B cell (primary cell): ENCODE measurements around the gene COG6. TPM values are rescaled to one million over a fixed set of nuclear protein-coding genes. Genes with fewer than 3 reads are reported as not detected.

ENCODE experiments used
- ATAC-seq: fragments of 200-7000 bp; cut with Tn5 transposase; one replicate; pipeline ENCODE4 v1.10.0; 2021; ENCODE audit warnings: low read depth, mild to moderate bottlenecking, moderate number of reproducible peaks, moderate library complexity
- CTCF ChIA-PET: fragments of 350-600 bp; sonication (Branson Sonifier 250); formaldehyde crosslinking; loops from one replicate; lab custom pipeline; 2021; ENCODE audit warnings: antibody characterized with exemption, inconsistent platforms; lab: Charles Lee
- POLR2A ChIA-PET: fragments of 350-600 bp; sonication (Branson Sonifier 250); formaldehyde crosslinking; loops from one replicate; lab custom pipeline; 2021; ENCODE audit warnings: antibody characterized with exemption; lab: Charles Lee
- DNase-seq: peaks from one replicate; pipeline ENCODE4 v3.0.0; 2013
- H2AFZ ChIP-seq: 2 replicates; pipeline ENCODE4 v1.6.1; 2012; ENCODE audit warnings: mild to moderate bottlenecking, low read depth, low read length; ENCODE audit not compliant: insufficient read depth, poor library complexity, severe bottlenecking
- H3K27ac ChIP-seq, 2 donors: 1 replicate in 1 of 2; 2 replicates in 1 of 2; pipeline ENCODE4 v1.5.1; 2012 to 2013; ENCODE audit warnings: low read length in 2 of 2, mild to moderate bottlenecking in 2 of 2, moderate library complexity in 1 of 2
- H3K27me3 ChIP-seq, 4 experiments: fragments of 200-600 bp in 1 of 4; sonication (generic) in 1 of 4; replicated peaks in 1 of 4; 1 replicate in 2 of 4; 2 replicates in 2 of 4; pipeline versions ENCODE4 v1.6.1 to v1.7.0; 2013 to 2016; ENCODE audit warnings: low read length in 3 of 4, mild to moderate bottlenecking in 2 of 4, mixed read lengths in 1 of 4, moderate library complexity in 1 of 4; ENCODE audit not compliant: insufficient read depth in 4 of 4, control insufficient read depth in 3 of 4; ENCODE audit errors: control extremely low read depth in 1 of 4
- H3K36me3 ChIP-seq, 2 experiments: replicated peaks in 1 of 2; 1 replicate in 1 of 2; 2 replicates in 1 of 2; pipeline versions ENCODE4 v1.6.1 to v1.7.1; 2013; ENCODE audit warnings: low read length in 1 of 2; ENCODE audit not compliant: insufficient read depth in 2 of 2, control insufficient read depth in 1 of 2; ENCODE audit errors: control extremely low read depth in 1 of 2, extremely low read depth in 1 of 2
- H3K4me1 ChIP-seq, 2 donors: fragments of 200-600 bp in 1 of 2; sonication (generic) in 1 of 2; 1 replicate in 1 of 2; 2 replicates in 1 of 2; pipeline versions ENCODE4 v1.5.1 to v1.6.1; 2013 to 2017; ENCODE audit warnings: low read length in 2 of 2; ENCODE audit not compliant: control insufficient read depth in 2 of 2, insufficient read depth in 2 of 2
- H3K4me2 ChIP-seq: replicated peaks from 2 replicates; pipeline ENCODE3; 2012; ENCODE audit warnings: mild to moderate bottlenecking, low read depth, low read length; ENCODE audit not compliant: poor library complexity, severe bottlenecking
- H3K4me3 ChIP-seq, 5 experiments: fragments of 200-600 bp in 1 of 5; sonication (generic) in 1 of 5; 1 replicate in 3 of 5; 2 replicates in 2 of 5; pipeline versions ENCODE4 v1.5.1 to v1.7.0; 2011 to 2016; ENCODE audit warnings: low read length in 4 of 5, mild to moderate bottlenecking in 4 of 5, low read depth in 2 of 5, control low read depth in 1 of 5, moderate library complexity in 1 of 5; ENCODE audit not compliant: insufficient read depth in 1 of 5; ENCODE audit errors: control extremely low read depth in 1 of 5, extremely low read depth in 1 of 5
- H3K79me2 ChIP-seq: fragments of 200-600 bp; sonication (generic); one replicate; pipeline ENCODE4 v1.6.0; 2016; ENCODE audit warnings: low read length; ENCODE audit not compliant: control insufficient read depth, insufficient read depth
- H3K9ac ChIP-seq: fragments of 200-600 bp; sonication (generic); 2 replicates; pipeline ENCODE4 v1.6.1; 2017; ENCODE audit warnings: mild to moderate bottlenecking, low read length, moderate library complexity
- H3K9me3 ChIP-seq, 3 donors: one replicate each; pipeline versions ENCODE4 v1.6.1 to v1.7.1; 2013; ENCODE audit warnings: low read length in 2 of 3; ENCODE audit not compliant: control insufficient read depth in 2 of 3, insufficient read depth in 1 of 3; ENCODE audit errors: control extremely low read depth in 1 of 3
- H4K20me1 ChIP-seq: 2 replicates; pipeline ENCODE4 v1.6.0; 2012; ENCODE audit warnings: mild to moderate bottlenecking, low read length; ENCODE audit not compliant: insufficient read depth, control insufficient read depth, poor library complexity, severe bottlenecking
- H3K27ac Mint-ChIP-seq: one replicate; pipeline ENCODE4 v1.8.0; 2021; ENCODE audit warnings: mixed read lengths
- H3K27me3 Mint-ChIP-seq: one replicate; pipeline ENCODE4 v1.8.0; 2021; ENCODE audit warnings: mixed read lengths
- H3K4me1 Mint-ChIP-seq: one replicate; pipeline ENCODE4 v1.8.0; 2021; ENCODE audit warnings: mixed read lengths
- H3K4me3 Mint-ChIP-seq: one replicate; pipeline ENCODE4 v1.8.0; 2021; ENCODE audit warnings: mixed read lengths
- H3K9me3 Mint-ChIP-seq: one replicate; pipeline ENCODE4 v1.8.0; 2022; ENCODE audit warnings: mixed read lengths; ENCODE audit not compliant: insufficient read depth
- CTCF ChIP-seq: fragments of 200-600 bp; IDR thresholded peaks from one replicate; pipeline ENCODE4 v1.8.0; 2022; ENCODE audit warnings: antibody characterized with exemption, mild to moderate bottlenecking
- EZH2 ChIP-seq: IDR thresholded peaks from 2 replicates; pipeline ENCODE4 v1.6.1; 2012; ENCODE audit warnings: borderline replicate concordance, low read depth, mild to moderate bottlenecking, moderate library complexity, low read length; ENCODE audit not compliant: insufficient read depth, poor library complexity, severe bottlenecking
- WGBS: methylation state at CpG from one replicate; pipeline ENCODE4 v1.1.5; 2013; ENCODE audit warnings: missing lambda C conversion rate; ENCODE audit not compliant: insufficient coverage; 5-methylcytosine and 5-hydroxymethylcytosine counted together
- intact Hi-C: fragments of 100-400 bp; cut with micrococcal nuclease; formaldehyde crosslinking; loops from one replicate; pipeline ENCODE4 v1.10.0; 2022
- polyA plus RNA-seq: library from polyadenylated mRNA; depleted of rRNA; stranded (reverse); fragments of >200 nt; gene quantifications from 2 replicates; pipeline ENCODE4 v1.2.3, GENCODE V29; 2012
- small RNA-seq: library from RNA; depleted of rRNA; stranded (forward); fragments of <200 nt; gene quantifications from one replicate; pipeline ENCODE3, GENCODE V24; 2012; ENCODE audit warnings: low replicate concordance, low read depth; ENCODE audit not compliant: insufficient read length
- total RNA-seq, 2 donors: library from RNA; stranded (reverse); fragments of 120-200 nt in 1 of 2; gene quantifications; 1 replicate in 1 of 2; 2 replicates in 1 of 2; pipeline versions ENCODE4 v1.2.3 to v1.2.4, GENCODE V29; 2013 to 2022

Gene COG6
- total and polyA plus RNA-seq, 2 donors (not counting 1 experiment from before 2014, with no cell fraction given): 7.7 to 49.9 TPM

DNA sequence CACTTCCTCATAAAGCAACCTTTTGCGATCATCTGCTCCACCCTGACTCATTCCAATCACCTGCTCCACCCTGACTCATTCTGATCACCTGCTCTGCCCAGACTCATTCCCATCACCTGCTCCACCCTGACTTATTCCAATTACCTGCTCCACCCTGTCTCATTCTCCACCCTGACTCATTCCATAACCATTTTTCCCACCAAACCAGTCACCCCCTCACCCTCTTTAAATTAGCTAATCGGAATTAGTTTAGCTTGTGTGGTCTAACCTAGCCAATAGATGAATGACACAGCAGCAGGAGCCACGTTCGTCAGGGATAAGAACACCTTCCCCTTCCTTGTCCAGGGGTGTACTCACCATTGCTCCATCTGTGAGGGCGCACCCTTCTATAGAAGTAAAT lies 134.0 kb downstream of the COG6 start:
- H3K27me3 Mint-ChIP-seq: peaks cover 7% of the 10 kb centered on the region
- TF ChIP-seq EZH2 (no peak), CTCF (no peak)
- Histone ChIP-seq H3K27ac (no peak overlapping the region), H3K36me3 (no peaks in the 10 kb centered on the region), H3K4me1 (no peaks in the 10 kb centered on the region), H3K4me3 (no peak overlapping the region), H3K27me3 (peaks cover 0 to 3% (median 0%) of the 10 kb centered on the region in 4 experiments), H3K9me3 (peaks cover 3 to 7% (median 5%) of the 10 kb centered on the region in 3 donors), H3K79me2 (no peaks in the 10 kb centered on the region), H3K9ac (no peak overlapping the region), H2AFZ (no peak overlapping the region), H3K4me2 (no peak overlapping the region), H4K20me1 (no peaks in the 10 kb centered on the region)
- peaks cover 5% of the 10 kb centered on the region for H3K9me3 Mint-ChIP-seq
- ATAC-seq: no peak
- intact Hi-C loops: no loop called here
- DNase-seq: no peak
- H3K4me3 Mint-ChIP-seq: no peak overlapping the region
- no peak overlapping the region for H3K27ac Mint-ChIP-seq
- ChIA-PET POLR2A (no interaction called here), CTCF (no interaction called here)
- WGBS: 87% methylated on average over 1 of the region's 5 CpGs
- H3K4me1 Mint-ChIP-seq: no peaks in the 10 kb centered on the region

Small RNA genes lying within 50 kb of the gene (small RNA-seq; reads per million reads assigned to genes)
- not detected for gene MIR4305
- gene RNY4P14: not detected

Other genes with a start within 250 kb of the COG6 start
- 0.15 TPM in 1 of 2 replicates, not detected in the other for gene LHFPL6, start 52.5 kb upstream of the COG6 start, total RNA-seq
- gene LHFPL6, start 52.5 kb upstream of the COG6 start, polyA plus RNA-seq: 0.01 and 0.03 TPM in 2 replicates